GM12872 (cell line): ENCODE measurements around the gene TMEM18.

Experiments
- TF ChIP-seq, protein P1 (sequence below): IDR thresholded peaks from 3 replicates; pipeline ENCODE4 v1.5.1; 2011; ENCODE audit warnings: low read depth, mild to moderate bottlenecking, low read length, moderate library complexity; ENCODE audit not compliant: insufficient read depth

TMEM18 gene

GRCh38 chr2:620471-621302 lies 56.5 kb downstream of the TMEM18 start:
- TF ChIP-seq, protein P1, sequence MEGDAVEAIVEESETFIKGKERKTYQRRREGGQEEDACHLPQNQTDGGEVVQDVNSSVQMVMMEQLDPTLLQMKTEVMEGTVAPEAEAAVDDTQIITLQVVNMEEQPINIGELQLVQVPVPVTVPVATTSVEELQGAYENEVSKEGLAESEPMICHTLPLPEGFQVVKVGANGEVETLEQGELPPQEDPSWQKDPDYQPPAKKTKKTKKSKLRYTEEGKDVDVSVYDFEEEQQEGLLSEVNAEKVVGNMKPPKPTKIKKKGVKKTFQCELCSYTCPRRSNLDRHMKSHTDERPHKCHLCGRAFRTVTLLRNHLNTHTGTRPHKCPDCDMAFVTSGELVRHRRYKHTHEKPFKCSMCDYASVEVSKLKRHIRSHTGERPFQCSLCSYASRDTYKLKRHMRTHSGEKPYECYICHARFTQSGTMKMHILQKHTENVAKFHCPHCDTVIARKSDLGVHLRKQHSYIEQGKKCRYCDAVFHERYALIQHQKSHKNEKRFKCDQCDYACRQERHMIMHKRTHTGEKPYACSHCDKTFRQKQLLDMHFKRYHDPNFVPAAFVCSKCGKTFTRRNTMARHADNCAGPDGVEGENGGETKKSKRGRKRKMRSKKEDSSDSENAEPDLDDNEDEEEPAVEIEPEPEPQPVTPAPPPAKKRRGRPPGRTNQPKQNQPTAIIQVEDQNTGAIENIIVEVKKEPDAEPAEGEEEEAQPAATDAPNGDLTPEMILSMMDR, result no peak

- TF ChIP-seq, protein P1, result no peak
Measured at GRCh38 chr2:620004-620403, 57.2 kb downstream of the TMEM18 start.

DNA sequence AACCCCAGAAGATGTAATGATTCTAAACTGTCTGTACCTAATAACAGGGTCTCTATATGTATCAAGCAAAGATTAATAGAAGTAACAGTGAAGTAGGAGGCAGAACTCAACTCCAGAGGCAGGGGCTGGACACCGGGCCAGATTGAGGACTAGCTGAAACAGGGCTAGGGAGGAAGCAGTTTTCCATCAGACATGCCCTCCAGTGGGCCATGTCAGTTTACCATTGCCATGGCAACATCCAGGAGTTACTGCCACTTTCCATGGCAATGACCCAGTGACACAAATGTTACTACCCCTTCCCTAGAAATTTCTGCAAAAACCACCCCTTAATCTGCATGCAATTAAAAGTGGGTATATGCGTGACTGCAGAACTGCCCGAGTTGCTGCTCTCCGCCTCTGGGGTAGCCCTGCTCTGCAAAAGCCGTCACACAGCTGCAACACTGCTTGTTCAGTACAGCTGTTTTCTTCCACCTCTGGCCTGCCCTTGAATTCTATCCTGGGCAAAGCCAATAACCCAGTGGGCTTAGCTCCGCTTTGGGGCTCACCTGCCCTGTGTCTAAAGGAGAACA lies 58.7 kb downstream of the TMEM18 start:
- TF ChIP-seq, protein P1, result no peak

DNA sequence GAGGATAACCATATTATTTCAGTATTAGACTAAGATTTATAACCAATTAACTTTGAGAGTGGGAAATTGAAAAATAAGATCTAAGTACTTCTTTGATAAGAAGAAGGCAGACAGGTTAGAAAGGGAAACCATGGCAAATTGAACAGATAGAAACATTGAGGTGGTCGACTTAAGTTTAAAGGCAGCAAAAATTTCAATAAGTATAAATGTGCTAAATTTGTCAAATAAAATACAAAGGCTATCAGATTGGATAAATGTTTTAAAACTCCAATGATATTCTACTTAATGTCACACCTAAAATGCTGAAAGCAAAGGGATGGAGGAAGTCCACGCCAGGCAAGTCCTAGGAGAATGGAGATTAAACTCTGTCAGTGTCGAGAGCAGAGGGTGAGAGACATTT lies 59.2 kb downstream of the TMEM18 start:
- TF ChIP-seq, protein P1, result no peak
